Measurements from ENCODE around the gene ASCC1. TPM values are rescaled to one million over a fixed set of nuclear protein-coding genes. Genes with fewer than 3 reads are reported as not detected.

Gene ASCC1
- total RNA-seq, 3 donors from 2014 or later (not counting 1 experiment from before 2014, with no cell fraction given), result 26.0 to 35.2 (median 29.3) TPM

GRCh38 chr10:72240371-72240770, 24.3 kb upstream of the ASCC1 start:
- H3K4me1 ChIP-seq (ENCODE audit: control insufficient read depth, insufficient read depth, low read length), result peaks cover 28% of the 10 kb centered on the region
- 98% methylated on average over 7 of the region's 7 CpGs for WGBS (ENCODE audit: insufficient coverage)
- H3K27me3 Mint-ChIP-seq (ENCODE audit: low read depth in 2 of 2), result no peaks in the 10 kb centered on the region
- no peak overlapping the region for H3K4me3 Mint-ChIP-seq
- no peaks in the 10 kb centered on the region for H3K9me3 Mint-ChIP-seq
- DNase-seq (no peak), ATAC-seq (no peak)
- no peaks in the 10 kb centered on the region for H3K27me3 ChIP-seq (ENCODE audit: control insufficient read depth, insufficient read depth, low read length)
- H3K9me3 ChIP-seq (ENCODE audit: control insufficient read depth, insufficient read depth, low read length), result no peaks in the 10 kb centered on the region
- H3K27ac ChIP-seq (ENCODE audit: low read length), result no peak overlapping the region
- no peak overlapping the region for H3K27ac Mint-ChIP-seq
- intact Hi-C loops (cut with micrococcal nuclease), result no loop called here
- peaks cover 10% of the 10 kb centered on the region for H3K36me3 ChIP-seq (ENCODE audit: control insufficient read depth, insufficient read depth, low read length)
- no peak overlapping the region for H3K4me3 ChIP-seq (ENCODE audit: low read length)
- TF ChIP-seq CTCF (IDR thresholded peaks at IDR 0.05), result no peak
- H3K36me3 Mint-ChIP-seq, result no peaks in the 10 kb centered on the region
- H3K4me1 Mint-ChIP-seq, result peaks cover 24 to 46% of the 10 kb centered on the region in 2 donors

GRCh38 chr10:72239409-72239808, 23.3 kb upstream of the ASCC1 start:
- Histone ChIP-seq H3K27me3 (ENCODE audit: control insufficient read depth, insufficient read depth, low read length) (no peaks in the 10 kb centered on the region), H3K27ac (ENCODE audit: low read length) (no peak overlapping the region), H3K4me3 (ENCODE audit: low read length) (no peak overlapping the region), H3K4me1 (ENCODE audit: control insufficient read depth, insufficient read depth, low read length) (peaks cover 18% of the 10 kb centered on the region), H3K9me3 (ENCODE audit: control insufficient read depth, insufficient read depth, low read length) (no peaks in the 10 kb centered on the region), H3K36me3 (ENCODE audit: control insufficient read depth, insufficient read depth, low read length) (peaks cover 16% of the 10 kb centered on the region)
- ATAC-seq, result no peak
- H3K4me3 Mint-ChIP-seq, result no peak overlapping the region
- intact Hi-C loops (cut with micrococcal nuclease), result no loop called here
- H3K36me3 Mint-ChIP-seq, result no peaks in the 10 kb centered on the region
- H3K27me3 Mint-ChIP-seq (ENCODE audit: low read depth in 2 of 2), result no peaks in the 10 kb centered on the region
- no peaks in the 10 kb centered on the region for H3K9me3 Mint-ChIP-seq
- WGBS (ENCODE audit: insufficient coverage), result no CpG with 5 or more reads among the region's 1 CpG
- TF ChIP-seq CTCF (IDR thresholded peaks at IDR 0.05), result no peak
- no peak for DNase-seq
- H3K4me1 Mint-ChIP-seq, result peaks cover 16 to 37% of the 10 kb centered on the region in 2 donors
- no peak overlapping the region for H3K27ac Mint-ChIP-seq

- peaks cover 8 to 29% of the 10 kb centered on the region in 2 donors for H3K4me1 Mint-ChIP-seq
Observed at GRCh38 chr10:72238392-72239175, 22.5 kb upstream of the ASCC1 start.

More at GRCh38 chr10:72238392-72239175, 22.5 kb upstream of the ASCC1 start:
- ATAC-seq, result no peak
- Histone ChIP-seq H3K9me3 (ENCODE audit: control insufficient read depth, insufficient read depth, low read length) (no peaks in the 10 kb centered on the region), H3K4me1 (ENCODE audit: control insufficient read depth, insufficient read depth, low read length) (peaks cover 10% of the 10 kb centered on the region), H3K4me3 (ENCODE audit: low read length) (no peak overlapping the region), H3K27ac (ENCODE audit: low read length) (no peak overlapping the region), H3K36me3 (ENCODE audit: control insufficient read depth, insufficient read depth, low read length) (peaks cover 23% of the 10 kb centered on the region), H3K27me3 (ENCODE audit: control insufficient read depth, insufficient read depth, low read length) (no peaks in the 10 kb centered on the region)
- H3K27ac Mint-ChIP-seq, result no peak overlapping the region
- H3K9me3 Mint-ChIP-seq, result no peaks in the 10 kb centered on the region
- H3K36me3 Mint-ChIP-seq, result no peaks in the 10 kb centered on the region
- 92% methylated on average over 13 of the region's 13 CpGs for WGBS (ENCODE audit: insufficient coverage)
- TF ChIP-seq CTCF (IDR thresholded peaks at IDR 0.05), result no peak
- no peak overlapping the region for H3K4me3 Mint-ChIP-seq
- no peaks in the 10 kb centered on the region for H3K27me3 Mint-ChIP-seq (ENCODE audit: low read depth in 2 of 2)
- DNase-seq, result no peak
- intact Hi-C loops (cut with micrococcal nuclease), result no loop called here

Data from natural killer cell (primary cell).